Left lung (tissue), 10 donors: Measurements from ENCODE around the gene DYNC1H1. TPM values are rescaled to one million over a fixed set of nuclear protein-coding genes. Genes with fewer than 3 reads are reported as not detected.

ENCODE experiments used
- ATAC-seq: fragments of 200-7000 bp; cut with Tn5 transposase; one replicate; pipeline ENCODE4 v1.9.1; 2020; ENCODE audit warnings: moderate library complexity
- DNase-seq, 4 donors: peaks; one replicate each; pipeline ENCODE4 v3.0.0-alpha.2; 2013 to 2020
- H3K27ac ChIP-seq, 2 donors: fragments of 200-600 bp; sonication (generic) in 1 of 2; one replicate each; pipeline versions ENCODE4 v1.5.0 to v1.8.0; 2020 to 2021
- H3K27me3 ChIP-seq, 2 donors: fragments of 200-600 bp; sonication (generic) in 1 of 2; one replicate each; pipeline versions ENCODE4 v1.5.0 to v1.8.0; 2020 to 2021
- H3K36me3 ChIP-seq, 2 donors: fragments of 200-600 bp; sonication (generic) in 1 of 2; one replicate each; pipeline versions ENCODE4 v1.5.0 to v1.8.0; 2020 to 2021
- H3K4me1 ChIP-seq, 2 donors: fragments of 200-600 bp; one replicate each; pipeline ENCODE4 v1.8.0; 2021
- H3K4me3 ChIP-seq, 2 donors: fragments of 200-600 bp; sonication (generic) in 1 of 2; one replicate each; pipeline versions ENCODE4 v1.5.0 to v1.8.0; 2020 to 2021; ENCODE audit warnings: mild to moderate bottlenecking in 1 of 2
- H3K9me3 ChIP-seq, 2 donors: fragments of 200-600 bp; sonication (generic) in 1 of 2; one replicate each; pipeline versions ENCODE4 v1.5.0 to v1.8.0; 2020 to 2021
- CTCF ChIP-seq, 2 donors: fragments of 200-600 bp; sonication (generic) in 1 of 2; IDR thresholded peaks; one replicate each; pipeline versions ENCODE4 v1.5.0 to v1.8.0; 2021; ENCODE audit warnings: antibody characterized with exemption in 2 of 2
- intact Hi-C, 2 donors: fragments of 100-400 bp; cut with DNase I; formaldehyde crosslinking; loops; one replicate each; pipeline versions ENCODE4 v1.11.2 to v1.14.2; 2022
- polyA plus RNA-seq, 6 donors: library from polyadenylated mRNA; unstranded; fragments of 120-200 nt; gene quantifications; one replicate each; pipeline ENCODE4 v1.2.1, GENCODE V29; 2013; ENCODE audit not compliant: insufficient read length in 6 of 6
- total RNA-seq, 2 donors: library from RNA; stranded (reverse); fragmentation: NEBNext Ultra II Directional; extraction: Animal tissue kit (Norgen Biotek cat#: 25700); gene quantifications; one replicate each; pipeline ENCODE4 v1.2.1, GENCODE V29; 2021
- donor health status: DM: no; HTN: yes; CAD: no.
- donor health status: DM: no; HTN: no; CAD: no.

The DYNC1H1 gene
- total and polyA plus RNA-seq, 8 donors: 305 to 514 (median 345) TPM

- no peaks in the 10 kb centered on the region for H3K36me3 ChIP-seq
- H3K4me3 ChIP-seq: no peak overlapping the region
- H3K9me3 ChIP-seq: no peaks in the 10 kb centered on the region
- DNase-seq (no peak), ATAC-seq (no peak)
- intact Hi-C loops: no loop called here
- TF ChIP-seq CTCF (IDR thresholded peaks at IDR 0.05): no peak
- no peak overlapping the region for H3K27ac ChIP-seq
- peaks cover 0 to 10% of the 10 kb centered on the region in 2 donors for H3K4me1 ChIP-seq
- no peaks in the 10 kb centered on the region for H3K27me3 ChIP-seq
Observed at GRCh38 chr14:102103062-102103695, 138.8 kb downstream of the DYNC1H1 start.

- Histone ChIP-seq H3K36me3 (no peaks in the 10 kb centered on the region), H3K9me3 (no peaks in the 10 kb centered on the region), H3K4me1 (peaks cover 0 to 10% of the 10 kb centered on the region in 2 donors), H3K27ac (no peak overlapping the region), H3K27me3 (no peaks in the 10 kb centered on the region), H3K4me3 (no peak overlapping the region)
- no peak for DNase-seq
- no peak for TF ChIP-seq CTCF (IDR thresholded peaks at IDR 0.05)
- ATAC-seq: no peak
- intact Hi-C loops: no loop called here
Observed at GRCh38 chr14:102105369-102105768, 141.0 kb downstream of the DYNC1H1 start.

Other genes with a start within 250 kb of the DYNC1H1 start
- 100 to 1,000 TPM; 146 to 176 TPM for gene PPP2R5C, start 202.9 kb upstream of the DYNC1H1 start, total RNA-seq
- gene PPP2R5C, start 202.9 kb upstream of the DYNC1H1 start, polyA plus RNA-seq: 100 to 1,000 TPM; 103 to 117 (median 110) TPM
- 100 to 1,000 TPM; 515 to 585 TPM for gene HSP90AA1, start 122.5 kb downstream of the DYNC1H1 start, total RNA-seq
- gene HSP90AA1, start 122.5 kb downstream of the DYNC1H1 start, polyA plus RNA-seq: 100 to 1,000 TPM; 530 to 760 (median 671) TPM
- 10 to 100 TPM; 22.4 to 23.9 TPM for gene WDR20, start 175.3 kb downstream of the DYNC1H1 start, total RNA-seq
- 10 to 100 TPM; 25.2 to 28.4 (median 27.2) TPM for gene WDR20, start 175.3 kb downstream of the DYNC1H1 start, polyA plus RNA-seq